HG02870 (cell line): Measurements from ENCODE around the gene USP34.
"Not testable (repeated sequence)": the region's sequence is repeated elsewhere in the genome, so short reads cannot be mapped to it uniquely, and the experiment has no call there.

Source experiments
- ATAC-seq: cut with Tn5 transposase; IDR thresholded peaks from one replicate; pipeline ENCODE4 v1.9.1; 2021; ENCODE audit warnings: mild to moderate bottlenecking, moderate library complexity; ENCODE audit not compliant: unreplicated experiment

USP34 gene, protein sequence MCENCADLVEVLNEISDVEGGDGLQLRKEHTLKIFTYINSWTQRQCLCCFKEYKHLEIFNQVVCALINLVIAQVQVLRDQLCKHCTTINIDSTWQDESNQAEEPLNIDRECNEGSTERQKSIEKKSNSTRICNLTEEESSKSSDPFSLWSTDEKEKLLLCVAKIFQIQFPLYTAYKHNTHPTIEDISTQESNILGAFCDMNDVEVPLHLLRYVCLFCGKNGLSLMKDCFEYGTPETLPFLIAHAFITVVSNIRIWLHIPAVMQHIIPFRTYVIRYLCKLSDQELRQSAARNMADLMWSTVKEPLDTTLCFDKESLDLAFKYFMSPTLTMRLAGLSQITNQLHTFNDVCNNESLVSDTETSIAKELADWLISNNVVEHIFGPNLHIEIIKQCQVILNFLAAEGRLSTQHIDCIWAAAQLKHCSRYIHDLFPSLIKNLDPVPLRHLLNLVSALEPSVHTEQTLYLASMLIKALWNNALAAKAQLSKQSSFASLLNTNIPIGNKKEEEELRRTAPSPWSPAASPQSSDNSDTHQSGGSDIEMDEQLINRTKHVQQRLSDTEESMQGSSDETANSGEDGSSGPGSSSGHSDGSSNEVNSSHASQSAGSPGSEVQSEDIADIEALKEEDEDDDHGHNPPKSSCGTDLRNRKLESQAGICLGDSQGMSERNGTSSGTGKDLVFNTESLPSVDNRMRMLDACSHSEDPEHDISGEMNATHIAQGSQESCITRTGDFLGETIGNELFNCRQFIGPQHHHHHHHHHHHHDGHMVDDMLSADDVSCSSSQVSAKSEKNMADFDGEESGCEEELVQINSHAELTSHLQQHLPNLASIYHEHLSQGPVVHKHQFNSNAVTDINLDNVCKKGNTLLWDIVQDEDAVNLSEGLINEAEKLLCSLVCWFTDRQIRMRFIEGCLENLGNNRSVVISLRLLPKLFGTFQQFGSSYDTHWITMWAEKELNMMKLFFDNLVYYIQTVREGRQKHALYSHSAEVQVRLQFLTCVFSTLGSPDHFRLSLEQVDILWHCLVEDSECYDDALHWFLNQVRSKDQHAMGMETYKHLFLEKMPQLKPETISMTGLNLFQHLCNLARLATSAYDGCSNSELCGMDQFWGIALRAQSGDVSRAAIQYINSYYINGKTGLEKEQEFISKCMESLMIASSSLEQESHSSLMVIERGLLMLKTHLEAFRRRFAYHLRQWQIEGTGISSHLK (N-terminal part only)

DNA sequence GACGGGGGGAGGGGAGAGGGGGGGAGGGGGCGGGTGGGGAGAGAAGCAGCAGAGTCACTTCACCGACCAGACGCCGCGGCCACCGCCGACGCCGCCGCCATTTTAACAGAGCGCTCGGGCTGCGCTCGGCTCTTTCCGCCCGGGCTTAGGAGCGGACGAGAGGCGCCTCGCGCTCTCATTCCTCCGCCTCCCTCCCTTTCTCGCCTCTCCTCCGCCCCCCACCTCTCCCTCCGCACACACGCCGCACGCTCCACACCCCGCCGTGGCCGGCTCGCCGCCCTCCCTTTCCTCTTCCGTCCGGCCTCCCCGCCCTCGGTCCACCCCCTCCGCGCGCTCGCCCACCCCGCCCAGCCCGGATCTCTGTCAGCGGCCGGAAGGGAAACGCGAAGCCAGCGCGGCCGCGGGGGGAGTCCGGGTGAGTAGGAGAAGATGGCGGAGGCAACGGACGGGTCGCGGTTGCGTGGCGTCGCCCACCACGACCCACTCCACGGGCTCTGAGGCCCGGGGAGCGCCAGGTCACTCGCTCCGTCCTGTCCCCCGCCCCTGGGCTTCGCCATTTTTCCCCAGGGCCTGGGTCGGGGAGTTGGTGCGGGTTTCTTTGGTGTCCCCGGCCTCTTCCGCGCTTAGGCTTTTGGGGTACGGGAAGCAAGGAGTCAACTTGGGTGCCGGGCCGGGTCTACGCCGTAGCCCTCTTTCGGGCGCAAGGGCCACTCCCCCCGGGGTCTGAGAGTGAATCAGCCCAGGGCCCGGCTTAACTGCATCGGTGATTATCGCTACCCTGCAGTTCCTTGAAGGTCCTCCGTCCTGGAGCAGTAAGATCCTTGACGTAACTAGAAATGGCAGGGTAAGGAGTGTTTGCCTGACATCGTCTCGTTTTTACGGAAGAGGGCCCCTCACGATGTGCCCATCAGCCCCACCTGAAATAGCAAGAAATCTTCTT lies at the start of gene USP34:
Gene USP34 (minus strand): TSS at position 123 of the 940 bp plus-strand sequence. CDS start 395 bp downstream, outside the sequence.
- ATAC-seq, result peak; percentile 81

- no peak for ATAC-seq
These were observed 49.4 kb upstream of the USP34 start for GRCh38 chr2:61520261-61520660.

DNA sequence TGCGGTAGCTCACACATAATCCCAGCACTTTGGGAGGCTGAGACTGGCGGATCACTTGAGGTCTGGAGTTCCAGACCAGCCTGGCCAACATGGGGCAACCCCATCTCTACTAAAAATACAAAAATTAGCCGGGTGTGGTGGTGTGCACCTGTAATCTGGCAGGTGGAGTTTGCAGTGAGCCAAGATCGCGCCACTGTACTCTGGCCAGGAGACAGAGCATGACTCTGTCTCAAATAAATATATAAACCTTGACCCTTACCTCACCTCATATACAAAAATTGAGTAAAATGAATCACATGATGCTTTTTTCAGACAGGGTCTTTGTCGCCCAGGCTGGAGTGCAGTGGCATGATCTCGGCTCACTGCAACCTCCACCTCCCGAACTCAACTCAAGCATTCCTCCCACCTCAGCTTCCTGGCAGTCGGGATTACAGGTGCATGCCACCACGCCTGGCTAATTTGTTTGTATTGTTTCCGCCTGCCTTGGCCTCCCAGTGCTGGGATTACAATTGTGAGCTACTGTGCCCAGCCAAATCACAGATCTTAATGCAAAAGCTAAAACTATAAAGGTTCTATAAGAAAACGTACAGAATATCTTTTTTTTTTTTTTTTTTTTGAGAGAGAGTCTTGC lies 42.0 kb upstream of the USP34 start:
- ATAC-seq, result no peak

- ATAC-seq, result no peak
These were observed 40.1 kb upstream of the USP34 start for GRCh38 chr2:61510674-61511671.

DNA sequence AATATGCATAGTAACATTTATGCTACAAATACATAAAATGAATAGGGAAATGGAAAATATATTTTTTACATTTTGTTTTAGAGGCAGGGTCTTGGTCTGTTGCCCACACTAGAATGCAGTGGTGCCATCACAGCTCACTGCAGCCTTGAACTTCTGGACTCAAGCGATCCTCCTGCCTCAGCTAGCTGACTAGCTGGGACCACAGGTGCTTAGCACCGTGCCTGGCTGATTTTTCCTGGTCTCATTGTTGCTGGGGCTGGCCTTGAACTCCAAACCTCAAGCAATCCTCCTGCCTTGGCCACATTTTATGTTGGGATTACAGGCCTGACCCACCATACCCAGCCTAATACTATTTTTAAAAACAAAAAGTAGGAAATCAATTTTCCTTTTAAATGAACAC lies 34.1 kb upstream of the USP34 start:
- ATAC-seq, result no peak

- no peak for ATAC-seq
These were observed 28.2 kb upstream of the USP34 start for GRCh38 chr2:61499060-61499459.

- no peak for ATAC-seq
These were observed 22.6 kb upstream of the USP34 start for GRCh38 chr2:61493523-61493942.

- ATAC-seq, result no peak
These were observed 21.6 kb upstream of the USP34 start for GRCh38 chr2:61492476-61492875.

GRCh38 chr2:61485281-61485680 lies 14.4 kb upstream of the USP34 start:
- ATAC-seq, result no peak

GRCh38 chr2:61478086-61478485 lies 7.2 kb upstream of the USP34 start:
- ATAC-seq, result no peak

GRCh38 chr2:61476929-61477589 lies 6.2 kb upstream of the USP34 start:
- not testable (repeated sequence) for ATAC-seq

DNA sequence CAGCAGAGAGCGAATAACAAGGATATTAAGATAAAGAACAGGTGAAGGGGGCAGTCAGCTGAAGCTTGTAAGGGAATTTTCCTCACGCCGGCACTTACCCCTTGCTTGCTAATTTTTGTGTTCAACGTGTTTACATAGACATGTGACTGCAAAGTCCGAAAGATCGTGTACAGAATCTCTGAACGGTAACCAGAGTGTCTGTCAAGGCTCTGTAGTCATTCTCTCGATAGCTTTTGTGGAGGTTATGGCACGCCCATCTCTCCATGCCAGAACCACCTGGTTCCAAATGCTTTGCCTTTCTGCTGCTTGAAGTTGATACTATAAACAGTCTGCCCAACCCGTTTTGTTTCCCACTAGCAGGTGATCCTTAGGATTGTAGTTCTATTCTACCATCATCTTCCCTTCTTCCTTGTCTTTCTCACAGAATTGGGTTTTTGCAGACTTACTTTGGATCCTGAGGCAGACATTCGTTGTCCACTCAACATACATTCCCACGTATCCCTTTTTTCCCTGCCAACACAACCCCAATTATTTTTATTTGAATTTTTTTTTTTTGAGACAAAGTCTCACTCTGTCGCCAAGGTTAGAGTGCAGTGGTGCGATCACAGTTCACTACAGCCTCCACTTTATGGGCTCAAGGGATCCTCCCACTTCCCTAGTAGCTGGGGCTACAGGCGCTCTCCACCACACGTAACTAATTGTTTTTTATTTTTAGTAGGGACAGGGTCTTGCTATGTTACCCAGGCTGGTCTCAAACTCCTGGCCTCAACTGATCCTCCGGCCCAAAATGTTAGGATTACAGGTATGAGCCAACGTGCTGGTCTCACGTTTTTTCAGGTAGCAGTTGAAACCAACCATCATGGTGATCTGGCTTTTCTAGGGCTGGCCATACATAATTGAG lies 1.3 kb upstream of the USP34 start:
- no peak for ATAC-seq

DNA sequence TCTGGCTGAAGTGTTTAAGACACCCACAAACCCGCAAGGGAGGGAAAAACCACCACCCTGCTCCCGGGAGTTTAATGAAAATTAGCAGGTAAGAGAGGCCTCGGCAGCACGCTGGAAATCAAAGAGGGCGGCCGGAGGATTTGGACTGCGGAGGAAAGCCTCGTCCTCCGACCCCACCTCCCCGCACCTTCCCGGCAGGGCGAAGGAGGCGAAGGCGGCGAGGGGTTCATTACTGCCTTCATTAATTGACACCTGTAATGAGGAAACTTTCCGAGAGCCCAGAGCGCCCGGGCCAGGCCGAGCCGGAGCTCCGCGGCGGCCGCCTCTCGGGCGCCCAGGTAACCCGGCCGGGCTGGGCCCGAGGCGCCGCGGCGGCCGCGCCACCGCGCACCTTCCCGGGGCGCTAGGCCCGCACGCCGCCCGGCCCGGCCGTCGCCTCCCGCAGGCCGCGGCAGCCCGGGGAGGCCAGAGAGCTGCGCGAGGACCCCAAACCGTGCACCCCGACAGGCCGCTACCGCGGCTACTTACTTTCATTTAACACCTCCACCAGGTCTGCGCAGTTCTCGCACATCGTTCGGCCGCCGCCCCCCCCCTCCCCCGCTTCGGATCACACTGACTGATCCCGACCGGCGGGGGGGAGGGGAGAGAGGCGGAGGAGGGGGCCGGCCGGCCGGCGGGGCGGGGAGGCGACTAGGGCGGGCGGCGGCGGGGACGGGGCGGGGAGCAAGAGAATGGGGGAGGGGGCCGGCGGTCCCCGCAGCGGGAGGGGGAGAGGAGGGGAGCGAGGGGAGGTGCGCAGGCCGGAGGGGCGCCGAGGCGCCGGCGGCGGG lies 550 bp downstream of the USP34 start:
- ATAC-seq, result peak; percentile 27

DNA sequence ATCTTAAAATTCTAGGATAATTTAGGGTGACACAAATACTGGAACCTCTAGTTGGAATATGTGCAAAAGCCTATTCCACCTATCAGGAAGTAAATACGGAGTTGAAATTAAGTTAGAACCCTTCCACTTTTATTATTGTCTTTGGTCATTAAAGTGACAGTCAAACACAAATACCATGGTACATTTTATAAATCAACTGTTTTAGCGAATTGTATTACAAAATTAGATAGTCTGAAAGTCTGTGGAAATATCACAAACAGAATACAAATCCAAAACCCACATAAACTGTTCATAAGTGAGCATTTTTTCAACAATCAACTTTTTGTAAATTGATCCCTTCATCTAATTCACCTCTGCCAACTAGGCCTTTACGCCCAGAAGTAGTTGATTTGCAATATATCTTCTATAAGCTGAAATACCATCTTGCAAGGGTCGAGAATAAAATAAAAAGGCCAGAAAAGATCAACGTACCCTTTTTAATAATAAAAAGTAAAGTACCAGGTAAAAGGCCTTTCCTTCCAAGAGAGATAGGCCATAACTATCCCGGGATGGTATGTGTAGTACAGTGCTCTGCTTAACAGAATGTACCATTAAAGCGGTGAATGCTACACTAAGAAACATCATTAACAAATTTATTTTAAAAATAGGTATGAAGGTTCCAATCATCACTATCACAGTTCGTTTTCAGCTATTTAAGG lies 1.3 kb downstream of the USP34 start:
- ATAC-seq, result no peak

GRCh38 chr2:61468231-61468630 lies 2.7 kb downstream of the USP34 start:
- ATAC-seq, result not testable (repeated sequence)
